ENCODE measurements around the gene RAMAC.

DNA sequence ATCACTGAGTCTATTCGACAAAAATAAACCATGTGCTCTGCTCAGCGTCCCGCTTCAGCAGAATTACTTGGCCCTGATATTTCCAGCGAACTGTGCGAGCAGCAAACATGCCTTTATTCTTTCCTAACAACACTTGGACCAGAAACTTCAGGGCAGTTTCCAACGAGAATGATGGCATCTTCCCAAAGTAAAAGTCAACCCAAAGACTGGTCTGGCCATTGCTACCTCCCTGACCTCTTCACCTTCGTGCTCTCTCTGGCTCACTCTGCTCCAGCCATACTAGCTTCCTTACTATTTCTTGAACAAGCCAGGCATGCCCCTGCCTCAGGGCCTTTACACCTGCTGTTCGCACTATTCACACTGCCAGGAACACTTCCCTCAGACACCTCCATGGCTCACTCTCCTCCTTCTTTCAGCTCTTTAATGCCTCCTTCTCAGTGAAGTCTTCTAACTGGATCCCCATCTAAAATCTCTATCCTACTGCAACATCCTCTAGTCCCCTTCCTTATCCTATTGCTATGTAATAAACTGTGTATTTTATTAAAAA, 39.8 kb upstream of the RAMAC start:
- no peak for TF ChIP-seq POLR2A (IDR thresholded peaks at IDR 0.05)
- TF ChIP-seq, protein P1, sequence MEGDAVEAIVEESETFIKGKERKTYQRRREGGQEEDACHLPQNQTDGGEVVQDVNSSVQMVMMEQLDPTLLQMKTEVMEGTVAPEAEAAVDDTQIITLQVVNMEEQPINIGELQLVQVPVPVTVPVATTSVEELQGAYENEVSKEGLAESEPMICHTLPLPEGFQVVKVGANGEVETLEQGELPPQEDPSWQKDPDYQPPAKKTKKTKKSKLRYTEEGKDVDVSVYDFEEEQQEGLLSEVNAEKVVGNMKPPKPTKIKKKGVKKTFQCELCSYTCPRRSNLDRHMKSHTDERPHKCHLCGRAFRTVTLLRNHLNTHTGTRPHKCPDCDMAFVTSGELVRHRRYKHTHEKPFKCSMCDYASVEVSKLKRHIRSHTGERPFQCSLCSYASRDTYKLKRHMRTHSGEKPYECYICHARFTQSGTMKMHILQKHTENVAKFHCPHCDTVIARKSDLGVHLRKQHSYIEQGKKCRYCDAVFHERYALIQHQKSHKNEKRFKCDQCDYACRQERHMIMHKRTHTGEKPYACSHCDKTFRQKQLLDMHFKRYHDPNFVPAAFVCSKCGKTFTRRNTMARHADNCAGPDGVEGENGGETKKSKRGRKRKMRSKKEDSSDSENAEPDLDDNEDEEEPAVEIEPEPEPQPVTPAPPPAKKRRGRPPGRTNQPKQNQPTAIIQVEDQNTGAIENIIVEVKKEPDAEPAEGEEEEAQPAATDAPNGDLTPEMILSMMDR (IDR thresholded peaks at IDR 0.05), result no peak
